Liver (tissue), 9 donors: Measurements from ENCODE around the gene CD34. TPM values are rescaled to one million over a fixed set of nuclear protein-coding genes. Genes with fewer than 3 reads are reported as not detected.

Experiments used
- DNase-seq: peaks from one replicate; pipeline ENCODE4 v3.0.0-alpha.2; 2017; ENCODE audit warnings: low spot score
- H3K27ac ChIP-seq, 2 donors: one replicate each; pipeline ENCODE4 v1.7.0; 2013; ENCODE audit warnings: inconsistent platforms in 2 of 2, low read length in 2 of 2, control low read depth in 1 of 2, low read depth in 1 of 2, mild to moderate bottlenecking in 1 of 2
- H3K27me3 ChIP-seq, 4 donors: one replicate each; pipeline versions ENCODE4 v1.6.1 to v1.7.0; 2013; ENCODE audit warnings: low read length in 3 of 4, inconsistent platforms in 1 of 4, mild to moderate bottlenecking in 1 of 4, moderate library complexity in 1 of 4; ENCODE audit not compliant: control insufficient read depth in 4 of 4, insufficient read depth in 4 of 4
- H3K36me3 ChIP-seq, 4 donors: one replicate each; pipeline versions ENCODE4 v1.6.1 to v1.7.0; 2013; ENCODE audit warnings: low read length in 3 of 4, mild to moderate bottlenecking in 3 of 4, low read depth in 1 of 4, moderate library complexity in 1 of 4; ENCODE audit not compliant: control insufficient read depth in 4 of 4, insufficient read depth in 3 of 4
- H3K4me1 ChIP-seq, 4 donors: one replicate each; pipeline versions ENCODE4 v1.6.1 to v1.7.0; 2013; ENCODE audit warnings: low read length in 3 of 4, mild to moderate bottlenecking in 3 of 4, moderate library complexity in 1 of 4; ENCODE audit not compliant: control insufficient read depth in 4 of 4, insufficient read depth in 4 of 4
- H3K4me3 ChIP-seq, 3 donors: one replicate each; pipeline versions ENCODE4 v1.6.1 to v1.7.0; 2013; ENCODE audit warnings: low read length in 3 of 3, control low read depth in 1 of 3, low read depth in 1 of 3, mild to moderate bottlenecking in 1 of 3
- H3K9ac ChIP-seq, 2 donors: one replicate each; pipeline ENCODE4 v1.7.0; 2013; ENCODE audit warnings: low read length in 2 of 2, mild to moderate bottlenecking in 2 of 2, moderate library complexity in 2 of 2, control low read depth in 1 of 2, low read depth in 1 of 2
- H3K9me3 ChIP-seq, 4 donors: one replicate each; pipeline versions ENCODE4 v1.6.1 to v1.7.0; 2013; ENCODE audit warnings: low read length in 3 of 4; ENCODE audit not compliant: control insufficient read depth in 4 of 4
- ATF3 ChIP-seq: IDR thresholded peaks from 2 replicates; pipeline ENCODE4 v1.6.1; 2016; ENCODE audit warnings: antibody characterized with exemption
- CTCF ChIP-seq: fragments of 150-350 bp; IDR thresholded peaks from 2 replicates; pipeline ENCODE4 v1.5.1; 2017; ENCODE audit warnings: improper control_type of control experiment, low read depth, low read length; ENCODE audit not compliant: missing input control
- EGR1 ChIP-seq, 2 donors: IDR thresholded peaks; 2 replicates each; pipeline ENCODE4 v1.6.1; 2016 to 2018; ENCODE audit warnings: antibody characterized with exemption in 2 of 2, low read depth in 2 of 2
- FOXA1 ChIP-seq: IDR thresholded peaks from 2 replicates; pipeline ENCODE4 v1.6.1; 2016; ENCODE audit warnings: antibody characterized with exemption
- FOXA2 ChIP-seq: IDR thresholded peaks from 2 replicates; pipeline ENCODE4 v1.6.1; 2016; ENCODE audit warnings: antibody characterized with exemption
- HNF4A ChIP-seq, 2 donors: conservative IDR thresholded peaks; 2 replicates each; pipeline ENCODE4 v1.6.1; 2016; ENCODE audit warnings: antibody characterized with exemption in 2 of 2, mild to moderate bottlenecking in 2 of 2
- HNF4G ChIP-seq: IDR thresholded peaks from 2 replicates; pipeline ENCODE4 v1.6.1; 2016; ENCODE audit warnings: antibody characterized with exemption
- NR2F2 ChIP-seq: IDR thresholded peaks from 2 replicates; pipeline ENCODE4 v1.6.1; 2016; ENCODE audit warnings: antibody characterized with exemption
- RAD21 ChIP-seq, 2 donors: IDR thresholded peaks; 2 replicates each; pipeline ENCODE4 v1.6.1; 2016; ENCODE audit warnings: antibody characterized with exemption in 2 of 2, mild to moderate bottlenecking in 2 of 2
- REST ChIP-seq: IDR thresholded peaks from 2 replicates; pipeline ENCODE4 v1.6.1; 2016; ENCODE audit warnings: antibody characterized with exemption, mild to moderate bottlenecking
- RXRA ChIP-seq, 2 donors: IDR thresholded peaks; 2 replicates each; pipeline ENCODE4 v1.6.1; 2017 to 2018; ENCODE audit warnings: antibody characterized with exemption in 2 of 2, mild to moderate bottlenecking in 1 of 2
- SP1 ChIP-seq: IDR thresholded peaks from 2 replicates; pipeline ENCODE4 v1.6.1; 2018; ENCODE audit warnings: antibody characterized with exemption, mild to moderate bottlenecking
- TAF1 ChIP-seq: conservative IDR thresholded peaks from 2 replicates; pipeline ENCODE4 v1.6.1; 2016; ENCODE audit warnings: antibody characterized with exemption, mild to moderate bottlenecking
- ZBTB33 ChIP-seq: IDR thresholded peaks from 2 replicates; pipeline ENCODE4 v1.6.1; 2016; ENCODE audit warnings: antibody characterized with exemption
- WGBS: extraction: QIAGEN DNeasy Blood & Tissue Kit; methylation state at CpG from one replicate; pipeline ENCODE4 v1.1.7; 2013; 5-methylcytosine and 5-hydroxymethylcytosine counted together
- polyA plus RNA-seq, 2 donors: library from polyadenylated mRNA; stranded (reverse) in 1 of 2; unstranded in 1 of 2; fragments of 200-250 nt in 1 of 2; fragments of >200 nt in 1 of 2; fragmentation: Nextera tagmentation in 1 of 2; extraction: Ambion mirVana in 1 of 2; gene quantifications; one replicate each; pipeline versions ENCODE4 v1.2.1 to v1.2.3, GENCODE V29; 2013 to 2015
- total RNA-seq, 2 donors: library from RNA; depleted of rRNA; stranded (reverse); fragments of >200 nt; gene quantifications; one replicate each; pipeline ENCODE4 v1.2.3, GENCODE V29; 2014
- TF ChIP-seq, protein P1 (sequence below): IDR thresholded peaks from 2 replicates; pipeline ENCODE4 v1.6.1; 2016; ENCODE audit warnings: antibody characterized with exemption
- donor health status: healthy.
- donor health status: healthy.
- donor health status: healthy.
- donor health status: healthy.
- donor health status: healthy.

Gene CD34
- total and polyA plus RNA-seq, 4 donors = 1.5 to 4.0 (median 1.8) TPM

- no peak overlapping the region for H3K4me3 ChIP-seq
- H3K4me1 ChIP-seq = peaks cover 0 to 4% (median 0%) of the 10 kb centered on the region in 4 donors
- H3K9ac ChIP-seq = no peak overlapping the region
- DNase-seq = no peak
- no peak for TF ChIP-seq SP1
- no peak for TF ChIP-seq EGR1 (IDR thresholded peaks at IDR 0.05; ENCODE audit: low read depth in 2 of 2)
- no peak for TF ChIP-seq TAF1
- no peak for TF ChIP-seq CTCF
- no peak for TF ChIP-seq RXRA (IDR thresholded peaks at IDR 0.05)
- TF ChIP-seq NR2F2 = no peak
- TF ChIP-seq HNF4G = no peak
- TF ChIP-seq RAD21 (IDR thresholded peaks at IDR 0.05) = no peak
- no peak for TF ChIP-seq FOXA1
- H3K9me3 ChIP-seq = no peaks in the 10 kb centered on the region
- WGBS = 92% methylated on average over 5 of the region's 5 CpGs
- H3K27me3 ChIP-seq = no peaks in the 10 kb centered on the region
- no peaks in the 10 kb centered on the region for H3K36me3 ChIP-seq
- H3K27ac ChIP-seq = no peak overlapping the region
These were observed 50.4 kb downstream of the CD34 start for GRCh38 chr1:207860531-207860930.

DNA sequence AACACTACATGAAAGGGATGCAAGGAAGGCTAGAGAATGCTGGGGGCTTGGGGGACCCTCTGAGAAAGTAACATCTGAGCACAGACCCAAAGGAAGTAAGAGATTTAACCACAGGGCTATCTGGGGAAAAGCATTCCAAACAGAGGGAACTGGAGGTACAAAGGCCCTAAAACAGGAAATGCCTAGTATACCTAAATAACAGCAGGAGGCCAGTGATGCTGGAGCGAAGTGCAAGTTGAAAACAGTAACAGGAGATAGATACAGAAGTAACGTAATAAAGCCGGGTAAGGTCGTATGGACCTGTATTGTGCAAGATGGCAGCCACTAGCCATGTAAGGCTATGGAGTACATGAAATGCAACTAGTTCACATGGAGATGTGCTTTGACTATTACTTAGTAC lies 52.1 kb downstream of the CD34 start:
- Histone ChIP-seq H3K27ac (no peak overlapping the region), H3K9me3 (no peaks in the 10 kb centered on the region), H3K27me3 (no peaks in the 10 kb centered on the region), H3K4me3 (no peak overlapping the region), H3K9ac (no peak overlapping the region), H3K4me1 (peaks cover 0 to 4% (median 1%) of the 10 kb centered on the region in 4 donors), H3K36me3 (no peaks in the 10 kb centered on the region)
- no peak for DNase-seq
- TF ChIP-seq FOXA1 (no peak), RXRA (IDR thresholded peaks at IDR 0.05) (no peak), HNF4A (conservative IDR thresholded peaks at IDR 0.05) (no peak), CTCF (no peak), HNF4G (no peak), ZBTB33 (no peak), REST (no peak), FOXA2 (no peak), TAF1 (no peak), ATF3 (no peak), EGR1 (IDR thresholded peaks at IDR 0.05; ENCODE audit: low read depth in 2 of 2) (no peak)
- TF ChIP-seq, protein P1, sequence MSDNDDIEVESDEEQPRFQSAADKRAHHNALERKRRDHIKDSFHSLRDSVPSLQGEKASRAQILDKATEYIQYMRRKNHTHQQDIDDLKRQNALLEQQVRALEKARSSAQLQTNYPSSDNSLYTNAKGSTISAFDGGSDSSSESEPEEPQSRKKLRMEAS = no peak
- WGBS = 75% methylated on average over 4 of the region's 4 CpGs
